SK-N-MC (cell line): ENCODE data around the gene UBE4A.

Experiments
- DNase-seq: peaks from one replicate; pipeline ENCODE4 v3.0.0-alpha.2; 2011; ENCODE audit warnings: low read depth, low spot score
- H3K27ac ChIP-seq: fragments of 200-600 bp; sonication (generic); 2 replicates; pipeline ENCODE4 v1.5.1; 2016; ENCODE audit warnings: mixed run types
- H3K36me3 ChIP-seq: fragments of 200-600 bp; sonication (generic); 2 replicates; pipeline ENCODE4 v1.6.1; 2017; ENCODE audit warnings: antibody characterized with exemption, low read length, mixed read lengths; ENCODE audit not compliant: insufficient read depth
- H3K4me3 ChIP-seq: fragments of 200-600 bp; sonication (generic); 2 replicates; pipeline ENCODE4 v1.5.1; 2016
- H3K9ac ChIP-seq: fragments of 200-600 bp; sonication (generic); 2 replicates; pipeline ENCODE4 v1.8.0; 2017; ENCODE audit warnings: mixed run types, mixed read lengths; ENCODE audit not compliant: insufficient read length
- H3K9me3 ChIP-seq: fragments of 200-600 bp; sonication (generic); 2 replicates; pipeline ENCODE4 v1.6.1; 2017; ENCODE audit warnings: low read depth, mild to moderate bottlenecking, antibody characterized with exemption, low read length, moderate library complexity, mixed read lengths
- EZH2 ChIP-seq: fragments of 200-600 bp; sonication (generic); IDR thresholded peaks from one replicate; pipeline ENCODE4 v1.6.1; 2017; ENCODE audit warnings: antibody characterized with exemption
- FOXP2 ChIP-seq: optimal IDR thresholded peaks from 2 replicates; pipeline ENCODE3; 2011; ENCODE audit warnings: mild to moderate bottlenecking, moderate library complexity; ENCODE audit not compliant: insufficient read depth; ENCODE audit errors: extremely low read length, control extremely low read depth
- POLR2AphosphoS5 ChIP-seq: IDR thresholded peaks from 2 replicates; pipeline ENCODE4 v1.6.1; 2012; ENCODE audit warnings: mild to moderate bottlenecking, low read depth, low read length, borderline replicate concordance

UBE4A gene

GRCh38 chr11:118339281-118339961 is 20.0 kb upstream of the UBE4A start:
- Histone ChIP-seq H3K27ac (no peak overlapping the region), H3K4me3 (no peak overlapping the region), H3K9me3 (no peaks in the 10 kb centered on the region), H3K36me3 (no peaks in the 10 kb centered on the region), H3K9ac (no peak overlapping the region)
- no peak for DNase-seq
- no peak for TF ChIP-seq FOXP2
- TF ChIP-seq EZH2 = no peak
- no peak for TF ChIP-seq POLR2AphosphoS5

- H3K9me3 ChIP-seq = no peaks in the 10 kb centered on the region
- DNase-seq = no peak
- H3K36me3 ChIP-seq = no peaks in the 10 kb centered on the region
- no peak overlapping the region for H3K27ac ChIP-seq
- H3K9ac ChIP-seq = no peak overlapping the region
- no peak overlapping the region for H3K4me3 ChIP-seq
- TF ChIP-seq POLR2AphosphoS5 = no peak
- no peak for TF ChIP-seq FOXP2
- no peak for TF ChIP-seq EZH2
These were observed 19.0 kb upstream of the UBE4A start for GRCh38 chr11:118340449-118340848.

- H3K27ac ChIP-seq = no peak overlapping the region
- TF ChIP-seq EZH2 (no peak), POLR2AphosphoS5 (no peak), FOXP2 (no peak)
- DNase-seq = no peak
- H3K4me3 ChIP-seq = no peak overlapping the region
- H3K9me3 ChIP-seq = no peaks in the 10 kb centered on the region
- no peak overlapping the region for H3K9ac ChIP-seq
- H3K36me3 ChIP-seq = no peaks in the 10 kb centered on the region
These were observed 18.1 kb upstream of the UBE4A start for GRCh38 chr11:118341261-118341660.

- H3K36me3 ChIP-seq = no peaks in the 10 kb centered on the region
These were observed 17.4 kb upstream of the UBE4A start for GRCh38 chr11:118341815-118342489.

GRCh38 chr11:118342503-118343161 is 16.8 kb upstream of the UBE4A start, which contains the start of gene CD3D:
TSS of gene CD3D (minus strand) at chr11:118342705. CDS start at chr11:118342607, 98 bp downstream.
- no peak within 1 kb of the TSS for H3K27ac ChIP-seq
- H3K36me3 ChIP-seq = no peaks in the 10 kb centered on the region
- H3K9me3 ChIP-seq = no peaks in the 10 kb centered on the region
- DNase-seq = no peak
- H3K9ac ChIP-seq = no peak within 1 kb of the TSS
- TF ChIP-seq FOXP2 (no peak), EZH2 (no peak), POLR2AphosphoS5 (no peak)
- no peak within 1 kb of the TSS for H3K4me3 ChIP-seq

More at GRCh38 chr11:118341815-118342489, 17.4 kb upstream of the UBE4A start:
- Histone ChIP-seq H3K9ac (no peak overlapping the region), H3K9me3 (no peaks in the 10 kb centered on the region), H3K27ac (no peak overlapping the region), H3K4me3 (no peak overlapping the region)
- DNase-seq = no peak
- no peak for TF ChIP-seq EZH2
- no peak for TF ChIP-seq POLR2AphosphoS5
- no peak for TF ChIP-seq FOXP2

GRCh38 chr11:118343248-118343647 is 16.2 kb upstream of the UBE4A start:
- no peak overlapping the region for H3K27ac ChIP-seq
- TF ChIP-seq EZH2 (no peak), FOXP2 (no peak), POLR2AphosphoS5 (no peak)
- no peak for DNase-seq
- H3K9ac ChIP-seq = no peak overlapping the region
- H3K4me3 ChIP-seq = no peak overlapping the region
- no peaks in the 10 kb centered on the region for H3K9me3 ChIP-seq
- no peaks in the 10 kb centered on the region for H3K36me3 ChIP-seq

- no peak for TF ChIP-seq POLR2AphosphoS5
- TF ChIP-seq EZH2 = no peak
- no peak for TF ChIP-seq FOXP2
- H3K4me3 ChIP-seq = no peak within 1 kb of the TSS
- H3K27ac ChIP-seq = no peak within 1 kb of the TSS
- no peaks in the 10 kb centered on the region for H3K36me3 ChIP-seq
- no peaks in the 10 kb centered on the region for H3K9me3 ChIP-seq
- no peak within 1 kb of the TSS for H3K9ac ChIP-seq
- DNase-seq = no peak
These were observed 15.4 kb upstream of the UBE4A start, which contains the start of gene CD3G for GRCh38 chr11:118343981-118344515. TSS of gene CD3G (plus strand) at chr11:118344344. CDS start at chr11:118344424, 80 bp downstream.

- H3K9me3 ChIP-seq = no peaks in the 10 kb centered on the region
- H3K9ac ChIP-seq = no peak overlapping the region
- H3K4me3 ChIP-seq = no peak overlapping the region
- DNase-seq = no peak
- TF ChIP-seq FOXP2 = no peak
- no peak for TF ChIP-seq POLR2AphosphoS5
- TF ChIP-seq EZH2 = no peak
- no peak overlapping the region for H3K27ac ChIP-seq
- no peaks in the 10 kb centered on the region for H3K36me3 ChIP-seq
These were observed 9.9 kb upstream of the UBE4A start for GRCh38 chr11:118349475-118349874.
